Endothelial cell of umbilical vein (primary cell): ENCODE results near the gene MCOLN2. TPM values are rescaled to one million over a fixed set of nuclear protein-coding genes. Genes with fewer than 3 reads are reported as not detected.

ENCODE experiments used
- BruUV-seq: library from RNA; stranded (reverse); fragments of 400-500 nt; replicated peaks from 2 replicates; lab custom pipeline; 2021; lab: Mats Ljungman, UMichigan
- CTCF ChIA-PET: fragments of 300-600, 350-600 bp; sonication (Branson Sonifier 250); formaldehyde crosslinking; loops from one replicate; lab custom pipeline; 2021; ENCODE audit warnings: antibody characterized with exemption, inconsistent platforms; lab: Charles Lee
- POLR2A ChIA-PET: fragments of 300-600, 350-600 bp; sonication (Branson Sonifier 250); formaldehyde crosslinking; loops from one replicate; lab custom pipeline; 2021; ENCODE audit warnings: antibody characterized with exemption, inconsistent platforms; lab: Charles Lee
- DNase-seq: peaks from one replicate; pipeline ENCODE4 v3.0.0-alpha.2; 2011; ENCODE audit warnings: low read depth, low spot score
- FAIRE-seq: peaks from 2 replicates; lab custom pipeline; 2011; peaks lifted over from hg19 to GRCh38; lab: Jason Lieb, UNC
- H2AFZ ChIP-seq: 2 replicates; pipeline ENCODE4 v1.6.0; 2012; ENCODE audit warnings: low read depth, low read length, control low read depth, inconsistent platforms
- H3K27ac ChIP-seq: 2 replicates; pipeline ENCODE4 v1.5.1; 2011; ENCODE audit warnings: low read depth, mild to moderate bottlenecking, control low read depth, low read length, moderate library complexity; ENCODE audit not compliant: insufficient read depth
- H3K27me3 ChIP-seq, 2 experiments: 2 replicates each; pipeline versions ENCODE4 v1.6.0 to v1.6.1; 2011; ENCODE audit warnings: low read length in 2 of 2, mixed read lengths in 1 of 2; ENCODE audit not compliant: control insufficient read depth in 2 of 2, insufficient read depth in 2 of 2
- H3K36me3 ChIP-seq, 2 experiments: 2 replicates in 1 of 2; 3 replicates in 1 of 2; pipeline ENCODE4 v1.5.1; 2011; ENCODE audit warnings: low read length in 2 of 2, mild to moderate bottlenecking in 1 of 2, moderate library complexity in 1 of 2; ENCODE audit not compliant: control insufficient read depth in 2 of 2, insufficient read depth in 2 of 2; ENCODE audit errors: extremely low read depth in 1 of 2
- H3K4me1 ChIP-seq: 3 replicates; pipeline ENCODE4 v1.5.1; 2011; ENCODE audit warnings: mild to moderate bottlenecking, low read length; ENCODE audit not compliant: control insufficient read depth, insufficient read depth; ENCODE audit errors: extremely low read depth
- H3K4me2 ChIP-seq: 2 replicates; pipeline ENCODE4 v1.6.1; 2011; ENCODE audit warnings: low read length, control low read depth, mixed read lengths; ENCODE audit not compliant: insufficient read depth
- H3K4me3 ChIP-seq, 3 experiments: fragments of 200-600 bp in 1 of 3; sonication (generic), shearing (Covaris generic) in 1 of 3; replicated peaks in 1 of 3; 2 replicates each; pipeline ENCODE4 v1.5.1; 2011 to 2016; ENCODE audit warnings: control low read depth in 3 of 3, low read length in 3 of 3, mild to moderate bottlenecking in 2 of 3, inconsistent platforms in 1 of 3, low read depth in 1 of 3, moderate library complexity in 1 of 3; ENCODE audit not compliant: insufficient read depth in 1 of 3
- H3K79me2 ChIP-seq: 2 replicates; pipeline ENCODE4 v1.6.0; 2012; ENCODE audit warnings: low read length, inconsistent platforms; ENCODE audit not compliant: control insufficient read depth, insufficient read depth
- H3K9ac ChIP-seq: replicated peaks from 2 replicates; pipeline ENCODE3; 2011; ENCODE audit warnings: low read length, control low read depth; ENCODE audit not compliant: insufficient read depth; ENCODE audit errors: extremely low read depth
- H3K9me1 ChIP-seq: replicated peaks from 3 replicates; pipeline ENCODE4 v1.6.0; 2011; ENCODE audit warnings: mild to moderate bottlenecking, low read length; ENCODE audit not compliant: control insufficient read depth, insufficient read depth; ENCODE audit errors: extremely low read depth
- H3K9me3 ChIP-seq: replicated peaks from 2 replicates; pipeline ENCODE4 v1.5.1; 2012; ENCODE audit warnings: low read length, inconsistent platforms; ENCODE audit not compliant: control insufficient read depth, insufficient read depth
- H4K20me1 ChIP-seq: replicated peaks from 2 replicates; pipeline ENCODE3; 2011; ENCODE audit warnings: mild to moderate bottlenecking, low read length; ENCODE audit not compliant: control insufficient read depth, insufficient read depth; ENCODE audit errors: extremely low read depth
- EZH2 ChIP-seq: IDR thresholded peaks from 2 replicates; pipeline ENCODE4 v1.6.1; 2012; ENCODE audit warnings: borderline replicate concordance, low read depth, mild to moderate bottlenecking, moderate library complexity, low read length, inconsistent platforms; ENCODE audit not compliant: severe bottlenecking
- FOS ChIP-seq: IDR thresholded peaks from 2 replicates; pipeline ENCODE4 v1.6.1; 2011; ENCODE audit warnings: mild to moderate bottlenecking, low read length, moderate library complexity, borderline replicate concordance; ENCODE audit not compliant: insufficient read depth
- GATA2 ChIP-seq: IDR thresholded peaks from 2 replicates; pipeline ENCODE4 v1.7.0; 2011; ENCODE audit warnings: low read depth, mild to moderate bottlenecking, moderate library complexity, mixed read lengths, low read length; ENCODE audit not compliant: insufficient read length, insufficient read depth
- JUN ChIP-seq: IDR thresholded peaks from 2 replicates; pipeline ENCODE4 v1.6.1; 2011; ENCODE audit warnings: borderline replicate concordance, low read depth; ENCODE audit not compliant: insufficient read length, insufficient read depth
- MAX ChIP-seq: IDR thresholded peaks from 2 replicates; pipeline ENCODE4 v1.6.1; 2011; ENCODE audit not compliant: insufficient read depth, insufficient read length
- MYC ChIP-seq: IDR thresholded peaks from one replicate; pipeline ENCODE4 v1.6.1; 2011; ENCODE audit warnings: mild to moderate bottlenecking, low read depth, low read length
- POLR2A ChIP-seq: IDR thresholded peaks from 2 replicates; pipeline ENCODE4 v1.6.1; 2012; ENCODE audit warnings: low read depth, mild to moderate bottlenecking, control low read depth, low read length
- POLR2AphosphoS5 ChIP-seq: IDR thresholded peaks from 2 replicates; pipeline ENCODE4 v1.6.1; 2012; ENCODE audit warnings: low read depth, mild to moderate bottlenecking, control low read depth, low read length, moderate library complexity; ENCODE audit not compliant: insufficient read depth
- dilution Hi-C: fragments of 300-500 bp; cut with MboI; formaldehyde crosslinking; loops from one replicate; pipeline ENCODE4 v1.15.0; 2019; ENCODE audit warnings: low sequenced_read_pairs; ENCODE audit not compliant: extremely low pct_ligation_motif_present
- intact Hi-C: fragments of 100-400 bp; cut with micrococcal nuclease; formaldehyde crosslinking; loops from one replicate; pipeline ENCODE4 v1.10.0; 2022
- polyA plus RNA-seq, 4 experiments: library from polyadenylated mRNA; depleted of rRNA in 3 of 4; stranded (reverse) in 3 of 4; unstranded in 1 of 4; fragments of >200 nt; gene quantifications; 2 replicates each; pipeline versions ENCODE4 v1.2.1 to v1.2.3, GENCODE V29; 2011 to 2012; ENCODE audit warnings: missing spikeins in 1 of 4
- total RNA-seq: library from RNA; stranded (reverse); gene quantifications from 2 replicates; pipeline ENCODE4 v1.2.3, GENCODE V29; 2021
- TF ChIP-seq, protein P1 (sequence below), 2 donors: IDR thresholded peaks; 1 replicate in 1 of 2; 2 replicates in 1 of 2; pipeline ENCODE4 v1.5.1; 2011; ENCODE audit warnings: low read length in 2 of 2, mild to moderate bottlenecking in 2 of 2, moderate library complexity in 2 of 2, control low read depth in 1 of 2, inconsistent platforms in 1 of 2, low read depth in 1 of 2; ENCODE audit not compliant: insufficient read depth in 1 of 2; ENCODE audit errors: extremely low read depth in 1 of 2

Gene MCOLN2
- total and polyA plus RNA-seq, 2 donors (not counting 3 experiments of a cell fraction or from before 2014, with no cell fraction given): not detected

DNA sequence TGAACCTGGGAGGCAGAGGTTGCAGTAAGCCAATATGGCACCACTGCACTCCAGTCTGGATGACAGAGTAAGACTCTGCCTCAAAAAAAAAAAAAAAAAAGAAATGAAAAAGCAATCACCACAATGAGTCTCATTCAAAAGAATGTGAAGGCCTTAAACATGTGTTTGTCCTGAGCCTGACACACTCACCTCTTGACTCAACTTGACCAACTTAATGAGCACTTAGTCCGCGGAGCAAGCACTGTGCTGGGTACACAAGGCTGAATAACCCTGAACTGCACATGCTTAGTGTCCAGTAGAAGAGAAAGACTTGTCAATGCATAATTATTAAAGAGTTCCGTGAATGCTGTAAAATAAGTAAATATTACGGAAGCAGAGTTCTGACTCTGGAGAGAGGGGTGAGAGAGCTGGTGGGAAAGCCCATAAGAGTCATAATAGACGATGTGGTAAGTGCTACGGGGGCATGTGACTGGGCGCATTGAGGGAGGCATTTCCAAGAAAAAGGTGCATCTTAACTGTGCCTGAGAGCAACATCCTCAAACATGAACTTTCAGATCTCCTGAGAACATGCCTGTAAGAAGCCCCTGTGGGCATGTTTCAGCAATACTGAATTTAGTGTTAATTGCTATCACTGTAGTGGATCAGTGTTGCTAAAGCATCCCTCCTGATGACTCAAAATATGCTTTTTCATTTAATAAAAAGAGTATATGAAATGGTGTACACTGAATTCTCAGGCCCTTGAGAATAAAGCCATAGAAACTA, 27.2 kb downstream of the MCOLN2 start:
- H4K20me1 ChIP-seq: no peaks in the 10 kb centered on the region
- no peaks in the 10 kb centered on the region for H3K4me1 ChIP-seq
- POLR2A ChIA-PET: no interaction called here
- CTCF ChIA-PET: no interaction called here
- no peaks in the 10 kb centered on the region for H3K36me3 ChIP-seq
- intact Hi-C loops (no loop called here), dilution Hi-C loops (no loop called here)
- H3K27me3 ChIP-seq: peaks cover 10 to 28% of the 10 kb centered on the region in 2 experiments
- no peak overlapping the region for H3K4me3 ChIP-seq
- H3K9ac ChIP-seq: no peak overlapping the region
- no peak overlapping the region for H2AFZ ChIP-seq
- H3K79me2 ChIP-seq: no peaks in the 10 kb centered on the region
- FAIRE-seq (no peak), DNase-seq (no peak)
- no peaks in the 10 kb centered on the region for H3K9me3 ChIP-seq
- no peak overlapping the region for H3K27ac ChIP-seq
- no TSS peak for BruUV-seq
- no peak overlapping the region for H3K4me2 ChIP-seq
- TF ChIP-seq, protein P1, sequence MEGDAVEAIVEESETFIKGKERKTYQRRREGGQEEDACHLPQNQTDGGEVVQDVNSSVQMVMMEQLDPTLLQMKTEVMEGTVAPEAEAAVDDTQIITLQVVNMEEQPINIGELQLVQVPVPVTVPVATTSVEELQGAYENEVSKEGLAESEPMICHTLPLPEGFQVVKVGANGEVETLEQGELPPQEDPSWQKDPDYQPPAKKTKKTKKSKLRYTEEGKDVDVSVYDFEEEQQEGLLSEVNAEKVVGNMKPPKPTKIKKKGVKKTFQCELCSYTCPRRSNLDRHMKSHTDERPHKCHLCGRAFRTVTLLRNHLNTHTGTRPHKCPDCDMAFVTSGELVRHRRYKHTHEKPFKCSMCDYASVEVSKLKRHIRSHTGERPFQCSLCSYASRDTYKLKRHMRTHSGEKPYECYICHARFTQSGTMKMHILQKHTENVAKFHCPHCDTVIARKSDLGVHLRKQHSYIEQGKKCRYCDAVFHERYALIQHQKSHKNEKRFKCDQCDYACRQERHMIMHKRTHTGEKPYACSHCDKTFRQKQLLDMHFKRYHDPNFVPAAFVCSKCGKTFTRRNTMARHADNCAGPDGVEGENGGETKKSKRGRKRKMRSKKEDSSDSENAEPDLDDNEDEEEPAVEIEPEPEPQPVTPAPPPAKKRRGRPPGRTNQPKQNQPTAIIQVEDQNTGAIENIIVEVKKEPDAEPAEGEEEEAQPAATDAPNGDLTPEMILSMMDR (IDR thresholded peaks at IDR 0.05; ENCODE audit: extremely low read depth in 1 of 2, insufficient read depth in 1 of 2, low read depth in 1 of 2, low read length in 2 of 2): no peak
- TF ChIP-seq MYC (no peak), GATA2 (no peak), POLR2AphosphoS5 (no peak), FOS (no peak), POLR2A (no peak), JUN (no peak), EZH2 (no peak), MAX (no peak)
- H3K9me1 ChIP-seq: no peaks in the 10 kb centered on the region
